ENCODE measurements around the gene CKS1B. TPM values are rescaled to one million over a fixed set of nuclear protein-coding genes. Genes with fewer than 3 reads are reported as not detected.

The CKS1B gene
- total RNA-seq, 1 experiment from 2014 or later: 295 TPM

GRCh38 chr1:154936555-154937084, 37.9 kb upstream of the CKS1B start, which contains the start of gene PMVK:
Gene PMVK, minus strand, starts transcription at chr1:154936719. Its CDS starts 34 bp downstream, at chr1:154936685.
- CTCF ChIA-PET: interaction anchor here (0.6 to 1.1 kb wide), 3 partner anchors 45 to 456 kb away, joined by 3 to 4 read pairs (median 3); no protein-coding TSS in a partner anchor
- Histone ChIP-seq H3K27me3 (replicated peaks; ENCODE audit: insufficient read depth, low read depth, low read length, poor library complexity) (no peaks in the 10 kb centered on the region), H3K4me3 (ENCODE audit: low read depth, low read length, poor library complexity, severe bottlenecking) (peak within 1 kb of the TSS; percentile 53), H3K36me3 (ENCODE audit: insufficient read depth, low read length, poor library complexity, severe bottlenecking) (no peaks in the 10 kb centered on the region), H3K9me3 (ENCODE audit: low read depth, low read length, poor library complexity, severe bottlenecking) (no peaks in the 10 kb centered on the region), H3K4me1 (ENCODE audit: insufficient read depth, low read length, poor library complexity, severe bottlenecking) (peaks cover 41% of the 10 kb centered on the region), H3K27ac (ENCODE audit: low read depth, low read length, poor library complexity, severe bottlenecking) (peak within 1 kb of the TSS; percentile 99)
- peak; percentile 97 for DNase-seq (ENCODE audit: low spot score)
- BruUV-seq (replicated peaks): TSS peak; percentile 79
- TF ChIP-seq, protein P1, sequence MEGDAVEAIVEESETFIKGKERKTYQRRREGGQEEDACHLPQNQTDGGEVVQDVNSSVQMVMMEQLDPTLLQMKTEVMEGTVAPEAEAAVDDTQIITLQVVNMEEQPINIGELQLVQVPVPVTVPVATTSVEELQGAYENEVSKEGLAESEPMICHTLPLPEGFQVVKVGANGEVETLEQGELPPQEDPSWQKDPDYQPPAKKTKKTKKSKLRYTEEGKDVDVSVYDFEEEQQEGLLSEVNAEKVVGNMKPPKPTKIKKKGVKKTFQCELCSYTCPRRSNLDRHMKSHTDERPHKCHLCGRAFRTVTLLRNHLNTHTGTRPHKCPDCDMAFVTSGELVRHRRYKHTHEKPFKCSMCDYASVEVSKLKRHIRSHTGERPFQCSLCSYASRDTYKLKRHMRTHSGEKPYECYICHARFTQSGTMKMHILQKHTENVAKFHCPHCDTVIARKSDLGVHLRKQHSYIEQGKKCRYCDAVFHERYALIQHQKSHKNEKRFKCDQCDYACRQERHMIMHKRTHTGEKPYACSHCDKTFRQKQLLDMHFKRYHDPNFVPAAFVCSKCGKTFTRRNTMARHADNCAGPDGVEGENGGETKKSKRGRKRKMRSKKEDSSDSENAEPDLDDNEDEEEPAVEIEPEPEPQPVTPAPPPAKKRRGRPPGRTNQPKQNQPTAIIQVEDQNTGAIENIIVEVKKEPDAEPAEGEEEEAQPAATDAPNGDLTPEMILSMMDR (conservative IDR thresholded peaks at IDR 0.05; ENCODE audit: low read depth, low read length): peak; percentile 50; the same call in 1 of the 2 replicates
- TF ChIP-seq EZH2 (IDR thresholded peaks at IDR 0.05; ENCODE audit: borderline replicate concordance, low read depth, low read length, poor library complexity, severe bottlenecking): no peak
- intact Hi-C loops (cut with micrococcal nuclease; ENCODE audit: unreplicated experiment): loop anchor here (5.0 kb wide), 1 partner anchor 64 kb away; the partner anchor contains the start of gene KCNN3
- POLR2A ChIA-PET (ENCODE audit: low non-redundant PET): interaction anchor here (0.9 kb wide), 1 partner anchor 19 kb away, joined by 3 read pairs; the partner anchor contains the start of gene PBXIP1

- peaks cover 48% of the 10 kb centered on the region for H3K4me1 ChIP-seq (ENCODE audit: insufficient read depth, low read length, poor library complexity, severe bottlenecking)
- peak; percentile 94 for DNase-seq (ENCODE audit: low spot score)
- TF ChIP-seq, protein P1 (conservative IDR thresholded peaks at IDR 0.05; ENCODE audit: low read depth, low read length): peak; percentile 28; the same call in 1 of the 2 replicates
- TF ChIP-seq EZH2 (IDR thresholded peaks at IDR 0.05; ENCODE audit: borderline replicate concordance, low read depth, low read length, poor library complexity, severe bottlenecking): no peak
- CTCF ChIA-PET: interaction anchor here (0.7 to 0.8 kb wide), 2 partner anchors 46 to 124 kb away, joined by 3 read pairs; no protein-coding TSS in a partner anchor
- intact Hi-C loops (cut with micrococcal nuclease; ENCODE audit: unreplicated experiment): loop anchor here (5.0 kb wide), 1 partner anchor 65 kb away; the partner anchor contains the start of gene KCNN3
- H3K27me3 ChIP-seq (replicated peaks; ENCODE audit: insufficient read depth, low read depth, low read length, poor library complexity): no peaks in the 10 kb centered on the region
- H3K9me3 ChIP-seq (ENCODE audit: low read depth, low read length, poor library complexity, severe bottlenecking): no peaks in the 10 kb centered on the region
- no peaks in the 10 kb centered on the region for H3K36me3 ChIP-seq (ENCODE audit: insufficient read depth, low read length, poor library complexity, severe bottlenecking)
- POLR2A ChIA-PET (ENCODE audit: low non-redundant PET): no interaction called here
- H3K27ac ChIP-seq (ENCODE audit: low read depth, low read length, poor library complexity, severe bottlenecking): peak overlapping the region; percentile 99
- peak overlapping the region; percentile 53 for H3K4me3 ChIP-seq (ENCODE audit: low read depth, low read length, poor library complexity, severe bottlenecking)
- TSS peak; percentile 99 for BruUV-seq (replicated peaks)
Observed at GRCh38 chr1:154937085-154937987, 37.1 kb upstream of the CKS1B start.

DNA sequence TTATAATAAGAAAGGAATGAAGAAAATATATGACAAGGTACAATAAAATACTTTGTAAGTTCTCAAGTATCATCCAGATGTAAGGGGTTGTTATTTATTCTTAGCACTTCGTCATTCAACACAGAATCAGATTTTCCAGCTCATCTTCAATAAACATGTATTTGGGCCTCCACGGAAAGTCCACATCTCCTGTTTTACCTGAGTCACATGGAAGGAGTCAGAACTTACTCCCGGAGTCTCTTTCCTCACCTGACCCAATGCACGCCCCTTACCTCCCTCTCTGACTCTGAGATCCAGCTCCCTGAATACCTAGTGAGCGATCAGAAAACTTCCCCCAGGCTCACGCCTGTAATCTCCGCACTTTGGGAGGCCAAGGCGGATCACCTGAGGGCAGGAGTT, 36.5 kb upstream of the CKS1B start:
- no peaks in the 10 kb centered on the region for H3K9me3 ChIP-seq (ENCODE audit: low read depth, low read length, poor library complexity, severe bottlenecking)
- H3K4me1 ChIP-seq (ENCODE audit: insufficient read depth, low read length, poor library complexity, severe bottlenecking): peaks cover 53% of the 10 kb centered on the region
- H3K4me3 ChIP-seq (ENCODE audit: low read depth, low read length, poor library complexity, severe bottlenecking): peak overlapping the region; percentile 53
- intact Hi-C loops (cut with micrococcal nuclease; ENCODE audit: unreplicated experiment): loop anchor here (5.0 kb wide), 1 partner anchor 66 kb away; the partner anchor contains the start of gene KCNN3
- H3K27ac ChIP-seq (ENCODE audit: low read depth, low read length, poor library complexity, severe bottlenecking): peak overlapping the region; percentile 99
- POLR2A ChIA-PET (ENCODE audit: low non-redundant PET): no interaction called here
- H3K27me3 ChIP-seq (replicated peaks; ENCODE audit: insufficient read depth, low read depth, low read length, poor library complexity): no peaks in the 10 kb centered on the region
- no peak for DNase-seq (ENCODE audit: low spot score)
- CTCF ChIA-PET: interaction anchor here (0.7 kb wide), 1 partner anchor 124 kb away, joined by 3 read pairs; no protein-coding TSS in a partner anchor
- no peaks in the 10 kb centered on the region for H3K36me3 ChIP-seq (ENCODE audit: insufficient read depth, low read length, poor library complexity, severe bottlenecking)
- TF ChIP-seq, protein P1 (conservative IDR thresholded peaks at IDR 0.05; ENCODE audit: low read depth, low read length): no peak
- no peak for TF ChIP-seq EZH2 (IDR thresholded peaks at IDR 0.05; ENCODE audit: borderline replicate concordance, low read depth, low read length, poor library complexity, severe bottlenecking)
- BruUV-seq (replicated peaks): no TSS peak
